GM18909 (cell line): Measurements from ENCODE around the gene SETX.
A peak's percentile ranks its signal among the peaks of the same experiment; 100 is the strongest.

Source experiments
- ATAC-seq: cut with Tn5 transposase; IDR thresholded peaks from one replicate; pipeline ENCODE4 v1.9.1; 2021; ENCODE audit warnings: mild to moderate bottlenecking; ENCODE audit not compliant: unreplicated experiment, poor library complexity

Gene SETX

DNA sequence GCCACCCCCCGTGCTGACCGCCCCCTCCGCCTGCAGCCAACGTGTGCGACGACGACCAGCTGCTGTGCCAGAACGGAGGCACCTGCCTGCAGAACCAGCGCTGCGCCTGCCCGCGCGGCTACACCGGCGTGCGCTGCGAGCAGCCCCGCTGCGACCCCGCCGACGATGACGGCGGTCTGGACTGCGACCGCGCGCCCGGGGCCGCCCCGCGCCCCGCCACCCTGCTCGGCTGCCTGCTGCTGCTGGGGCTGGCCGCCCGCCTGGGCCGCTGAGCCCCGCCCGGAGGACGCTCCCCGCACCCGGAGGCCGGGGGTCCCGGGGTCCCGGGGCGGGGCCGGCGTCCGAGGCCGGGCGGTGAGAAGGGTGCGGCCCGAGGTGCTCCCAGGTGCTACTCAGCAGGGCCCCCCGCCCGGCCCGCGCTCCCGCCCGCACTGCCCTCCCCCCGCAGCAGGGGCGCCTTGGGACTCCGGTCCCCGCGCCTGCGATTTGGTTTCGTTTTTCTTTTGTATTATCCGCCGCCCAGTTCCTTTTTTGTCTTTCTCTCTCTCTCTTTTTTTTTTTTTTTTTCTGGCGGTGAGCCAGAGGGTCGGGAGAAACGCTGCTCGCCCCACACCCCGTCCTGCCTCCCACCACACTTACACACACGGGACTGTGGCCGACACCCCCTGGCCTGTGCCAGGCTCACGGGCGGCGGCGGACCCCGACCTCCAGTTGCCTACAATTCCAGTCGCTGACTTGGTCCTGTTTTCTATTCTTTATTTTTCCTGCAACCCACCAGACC lies 112.8 kb downstream of the SETX start:
- peak; percentile 2 for ATAC-seq

GRCh38 chr9:132241483-132241839 lies 113.3 kb downstream of the SETX start:
- peak; percentile 12 for ATAC-seq

GRCh38 chr9:132240841-132241482 lies 113.8 kb downstream of the SETX start:
- ATAC-seq: peak; percentile 76

- ATAC-seq: no peak
These were observed 114.6 kb downstream of the SETX start for GRCh38 chr9:132239999-132240840.

GRCh38 chr9:132239518-132239917 lies 115.3 kb downstream of the SETX start:
- ATAC-seq: no peak

- no peak for ATAC-seq
These were observed 115.8 kb downstream of the SETX start for GRCh38 chr9:132238992-132239391.

DNA sequence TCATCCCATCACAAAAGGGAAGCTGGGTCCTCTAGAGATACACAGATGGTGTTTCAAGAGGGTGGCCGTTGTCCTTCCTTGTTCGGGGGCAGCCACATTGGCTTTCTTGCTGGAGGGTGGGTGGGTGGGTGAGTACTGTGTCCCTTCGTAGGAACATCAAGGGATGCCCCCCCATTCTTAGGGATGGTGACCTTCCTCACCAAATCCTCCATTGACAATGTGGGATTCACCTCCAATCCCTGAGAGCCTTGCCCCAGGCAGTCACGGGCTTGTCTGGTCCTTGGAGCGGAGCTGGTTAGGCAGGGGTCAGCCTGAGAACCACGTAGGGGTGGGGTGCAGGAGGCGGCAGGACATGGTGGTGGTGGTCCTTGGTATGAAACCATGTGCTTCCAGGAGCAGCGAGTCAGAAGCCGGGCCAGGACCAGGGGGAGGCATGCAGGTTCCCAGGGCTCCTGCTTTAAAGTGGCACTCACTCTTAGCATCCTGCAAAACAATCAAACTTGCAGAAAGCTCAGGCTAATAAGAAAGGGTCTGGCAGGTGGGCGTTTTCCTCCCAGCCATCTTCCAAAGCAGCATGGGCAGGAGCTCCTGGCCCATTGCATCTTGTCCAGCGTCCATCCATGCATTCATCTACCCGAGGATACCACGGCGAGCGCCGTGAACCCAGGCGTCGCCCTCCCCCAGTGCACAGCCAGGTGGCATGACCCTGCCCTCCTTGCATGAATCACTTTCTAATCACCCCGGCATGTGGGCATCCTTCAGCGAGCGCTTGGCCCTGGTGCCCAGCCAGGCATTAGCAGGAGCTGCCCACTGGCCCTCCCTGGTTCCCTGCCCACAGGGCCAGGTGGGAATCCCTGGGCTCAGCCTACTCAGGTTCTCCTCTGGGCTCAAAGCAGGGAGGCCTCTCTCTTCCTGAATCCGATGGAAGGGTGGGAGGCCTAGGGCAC lies 116.5 kb downstream of the SETX start:
- no peak for ATAC-seq

- no peak for ATAC-seq
These were observed 117.3 kb downstream of the SETX start for GRCh38 chr9:132237481-132237880.

- ATAC-seq: no peak
These were observed 118.0 kb downstream of the SETX start for GRCh38 chr9:132236662-132237311.

GRCh38 chr9:132235894-132236661 lies 118.7 kb downstream of the SETX start:
- ATAC-seq: no peak

- ATAC-seq: no peak
These were observed 119.7 kb downstream of the SETX start for GRCh38 chr9:132235125-132235524.

- ATAC-seq: no peak
These were observed 120.3 kb downstream of the SETX start for GRCh38 chr9:132234535-132234934.

DNA sequence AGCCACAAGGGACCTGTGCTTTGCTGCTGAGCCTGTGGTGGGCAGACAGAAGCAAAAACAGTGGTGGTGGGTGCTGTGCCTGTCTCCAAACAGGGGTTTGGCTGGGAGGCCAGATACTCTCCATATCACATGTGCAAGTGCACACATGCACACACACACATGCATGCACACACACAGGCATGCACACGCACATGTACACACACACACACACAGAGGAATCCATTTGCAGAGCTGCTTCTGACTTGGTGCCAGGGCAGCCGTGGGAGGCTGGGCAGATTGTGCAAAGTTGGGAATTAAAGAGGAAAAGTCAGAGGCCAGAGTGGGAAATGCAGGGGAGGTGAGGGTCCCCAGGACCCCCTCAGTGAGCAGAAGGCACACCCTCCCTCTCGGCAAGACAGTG lies 121.6 kb downstream of the SETX start:
- ATAC-seq: no peak

DNA sequence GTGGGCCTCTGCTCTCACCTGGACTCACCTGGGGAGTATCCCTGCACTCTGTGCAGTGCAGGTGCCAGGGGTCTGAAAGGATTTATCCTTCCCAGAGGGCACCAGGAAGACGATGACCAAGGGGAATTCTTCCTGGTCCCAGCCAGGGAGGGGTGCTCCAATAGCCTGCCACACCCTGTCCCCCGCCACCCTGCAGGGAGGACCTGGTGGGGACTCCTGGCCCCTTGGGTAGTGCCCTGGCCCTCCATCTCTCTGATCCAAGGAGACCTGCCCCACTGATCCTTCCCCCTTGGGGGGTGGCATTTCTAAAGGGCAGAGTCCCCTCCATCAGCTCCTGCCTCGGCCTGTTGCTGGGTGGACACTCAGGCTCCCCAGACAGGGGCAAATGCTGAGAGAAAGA lies 122.3 kb downstream of the SETX start:
- ATAC-seq: no peak

DNA sequence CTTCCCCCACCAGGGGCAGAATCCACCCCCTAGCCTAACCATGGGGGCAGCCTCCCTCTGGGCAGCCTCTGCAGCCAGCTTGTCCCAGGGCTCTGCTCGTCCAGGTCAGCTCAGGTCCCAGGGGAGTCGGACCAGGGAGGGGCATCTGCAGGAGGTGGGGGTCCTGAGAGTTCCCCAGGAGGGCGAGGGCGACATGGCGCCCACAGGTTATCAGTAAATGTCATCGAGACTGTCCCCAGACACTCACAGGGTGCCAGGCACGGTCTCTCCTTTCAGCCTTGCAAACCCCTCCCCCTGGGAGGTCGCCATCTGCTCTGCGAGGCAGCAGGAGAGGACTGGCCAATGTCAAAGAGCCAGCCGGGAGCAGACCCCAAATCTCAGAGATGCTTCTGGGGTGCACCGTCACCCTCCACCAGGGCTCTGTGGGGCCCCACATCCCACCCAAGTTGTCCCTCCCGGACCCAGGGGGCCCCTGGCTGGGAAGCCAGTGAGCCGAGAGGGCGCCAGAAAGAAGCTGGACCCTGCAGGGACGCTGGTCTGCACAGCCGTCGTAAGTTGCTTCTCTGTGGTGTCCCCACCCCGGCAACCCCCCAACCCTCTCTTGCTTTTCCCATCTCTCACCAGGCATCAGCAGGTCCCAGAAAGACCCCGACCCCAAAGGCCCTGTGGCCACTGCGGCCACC lies 123.6 kb downstream of the SETX start:
- ATAC-seq: no peak

DNA sequence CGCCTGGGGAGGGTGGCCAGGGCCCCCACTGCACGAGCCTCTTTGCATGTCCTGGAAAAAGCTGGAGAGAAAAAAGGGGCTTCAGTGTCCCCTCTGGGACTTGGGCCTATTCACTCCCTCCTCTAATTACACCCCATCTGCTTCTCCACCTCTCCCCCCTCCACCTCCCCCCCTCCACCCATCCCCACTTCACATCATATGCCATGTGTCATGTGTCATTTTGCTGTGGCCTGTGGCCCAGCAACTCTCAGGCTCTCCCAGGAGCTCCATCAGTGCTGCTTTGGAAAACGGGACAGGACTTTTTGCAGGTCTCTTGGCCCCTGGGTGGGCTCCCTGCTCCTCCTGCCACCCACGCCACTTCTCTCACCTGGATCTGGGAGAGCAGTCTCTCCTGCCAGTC lies 124.2 kb downstream of the SETX start:
- no peak for ATAC-seq

GRCh38 chr9:132228062-132228461 lies 126.7 kb downstream of the SETX start:
- ATAC-seq: no peak
